LNCaP clone FGC (cell line): ENCODE data around the gene WFS1.

Experiments used
- DNase-seq: peaks from one replicate; pipeline ENCODE4 v3.0.0-alpha.2; 2011; ENCODE audit warnings: low read depth
- H3K4me3 ChIP-seq: 2 replicates; pipeline ENCODE4 v1.5.1; 2011; ENCODE audit warnings: mild to moderate bottlenecking, low read depth, low read length, control low read depth
- CTCF ChIP-seq: IDR thresholded peaks from 2 replicates; pipeline ENCODE4 v1.5.1; 2012; ENCODE audit warnings: mild to moderate bottlenecking; ENCODE audit not compliant: control insufficient read depth, insufficient read depth; ENCODE audit errors: extremely low read depth

The WFS1 gene

GRCh38 chr4:6324999-6325787, 55.5 kb downstream of the WFS1 start:
- TF ChIP-seq CTCF = no peak
- DNase-seq = no peak
- no peak overlapping the region for H3K4me3 ChIP-seq

- no peak for DNase-seq
- no peak overlapping the region for H3K4me3 ChIP-seq
- TF ChIP-seq CTCF = no peak
These were observed 56.2 kb downstream of the WFS1 start for GRCh38 chr4:6325788-6326290.

DNA sequence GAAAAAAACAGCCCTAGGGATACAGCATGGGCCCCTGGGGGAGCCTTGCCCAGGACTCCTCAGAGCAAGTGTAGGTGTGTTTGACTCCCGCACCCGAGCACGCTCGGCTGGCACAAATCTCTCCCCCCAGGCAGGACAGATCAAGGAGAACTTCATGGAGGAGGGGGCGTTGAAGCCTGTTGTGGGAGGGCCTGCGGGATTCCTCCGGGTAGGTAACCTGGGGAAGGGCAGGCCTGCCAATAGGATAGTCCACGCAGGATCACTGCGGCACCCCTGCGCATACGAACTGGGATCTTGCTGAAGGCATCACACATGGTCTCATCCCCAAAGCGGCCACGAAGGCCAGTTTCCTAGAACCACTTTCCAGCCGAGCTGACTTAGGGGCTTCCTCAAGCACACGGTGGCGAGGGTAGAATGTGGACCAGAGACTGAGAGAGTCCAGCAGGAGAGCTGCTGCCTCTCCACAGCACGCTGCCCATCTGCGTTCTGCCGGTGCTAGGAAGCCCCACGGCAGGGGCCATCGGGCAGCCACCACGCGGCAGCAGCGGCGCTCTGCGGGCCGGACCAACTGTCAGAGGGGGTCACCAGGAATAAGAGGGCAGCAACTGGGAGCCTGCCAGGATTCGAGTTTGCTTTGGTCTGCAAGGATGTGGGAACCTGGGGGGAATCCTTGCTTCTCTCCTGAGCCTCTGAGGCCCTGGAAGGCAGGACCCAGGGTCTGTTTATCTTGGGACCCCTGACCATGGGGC, 56.8 kb downstream of the WFS1 start:
- no peak overlapping the region for H3K4me3 ChIP-seq
- DNase-seq = no peak
- TF ChIP-seq CTCF = no peak

GRCh38 chr4:6327220-6327917, 57.7 kb downstream of the WFS1 start:
- no peak overlapping the region for H3K4me3 ChIP-seq
- peak; percentile 31 for DNase-seq
- TF ChIP-seq CTCF = peak; percentile 98

- H3K4me3 ChIP-seq = no peak overlapping the region
- no peak for TF ChIP-seq CTCF
- DNase-seq = no peak
These were observed 58.9 kb downstream of the WFS1 start for GRCh38 chr4:6328526-6328925.

DNA sequence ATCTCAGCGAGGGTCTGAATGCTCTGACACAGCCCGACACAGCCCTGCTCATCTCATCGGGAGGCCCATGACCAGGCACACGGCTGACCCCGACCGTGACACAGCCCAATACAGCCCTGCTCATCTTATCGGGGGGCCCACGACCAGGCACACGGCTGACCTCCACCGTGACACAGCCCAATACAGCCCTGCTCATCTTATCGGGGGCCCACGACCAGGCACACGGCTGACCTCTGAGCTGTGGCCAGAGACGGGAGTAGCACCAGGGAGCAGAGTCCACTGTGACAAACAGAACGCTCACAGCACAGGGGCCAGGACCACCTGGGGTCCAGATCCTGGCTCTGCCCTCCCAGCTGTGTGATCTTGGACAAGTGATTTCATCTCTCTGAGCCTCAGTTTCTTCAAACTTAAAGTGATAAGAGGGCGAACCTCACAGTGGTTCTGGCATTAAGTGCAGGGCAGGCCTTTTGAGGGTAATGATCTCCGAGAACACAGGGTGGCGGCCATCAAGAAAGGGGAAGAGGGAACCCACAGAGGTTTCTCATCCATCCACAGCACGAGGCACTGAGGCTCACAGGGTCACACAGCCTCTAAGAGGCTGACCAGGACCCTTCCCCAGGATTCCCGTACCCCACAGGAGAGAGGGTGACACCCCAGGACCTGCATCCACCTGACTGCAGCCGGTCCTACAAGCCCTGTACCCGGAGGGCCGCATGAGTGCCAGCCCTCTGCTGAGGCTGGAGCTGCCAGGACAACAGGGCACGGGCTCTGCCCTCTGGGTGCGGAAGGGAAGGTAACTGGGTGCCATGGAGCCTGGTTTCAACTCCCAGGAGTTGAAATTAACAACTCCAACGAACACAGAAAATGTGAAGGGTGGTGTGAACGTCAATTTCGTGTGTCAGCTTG, 60.1 kb downstream of the WFS1 start:
- TF ChIP-seq CTCF = no peak
- no peak overlapping the region for H3K4me3 ChIP-seq
- no peak for DNase-seq
